NCI-H1092 (cell line): ENCODE data around the gene RHOBTB3.

Source experiments
- DNase-seq: peaks from one replicate; lab custom pipeline; 2025; lab: John Stamatoyannopoulos, UW

Gene RHOBTB3

DNA sequence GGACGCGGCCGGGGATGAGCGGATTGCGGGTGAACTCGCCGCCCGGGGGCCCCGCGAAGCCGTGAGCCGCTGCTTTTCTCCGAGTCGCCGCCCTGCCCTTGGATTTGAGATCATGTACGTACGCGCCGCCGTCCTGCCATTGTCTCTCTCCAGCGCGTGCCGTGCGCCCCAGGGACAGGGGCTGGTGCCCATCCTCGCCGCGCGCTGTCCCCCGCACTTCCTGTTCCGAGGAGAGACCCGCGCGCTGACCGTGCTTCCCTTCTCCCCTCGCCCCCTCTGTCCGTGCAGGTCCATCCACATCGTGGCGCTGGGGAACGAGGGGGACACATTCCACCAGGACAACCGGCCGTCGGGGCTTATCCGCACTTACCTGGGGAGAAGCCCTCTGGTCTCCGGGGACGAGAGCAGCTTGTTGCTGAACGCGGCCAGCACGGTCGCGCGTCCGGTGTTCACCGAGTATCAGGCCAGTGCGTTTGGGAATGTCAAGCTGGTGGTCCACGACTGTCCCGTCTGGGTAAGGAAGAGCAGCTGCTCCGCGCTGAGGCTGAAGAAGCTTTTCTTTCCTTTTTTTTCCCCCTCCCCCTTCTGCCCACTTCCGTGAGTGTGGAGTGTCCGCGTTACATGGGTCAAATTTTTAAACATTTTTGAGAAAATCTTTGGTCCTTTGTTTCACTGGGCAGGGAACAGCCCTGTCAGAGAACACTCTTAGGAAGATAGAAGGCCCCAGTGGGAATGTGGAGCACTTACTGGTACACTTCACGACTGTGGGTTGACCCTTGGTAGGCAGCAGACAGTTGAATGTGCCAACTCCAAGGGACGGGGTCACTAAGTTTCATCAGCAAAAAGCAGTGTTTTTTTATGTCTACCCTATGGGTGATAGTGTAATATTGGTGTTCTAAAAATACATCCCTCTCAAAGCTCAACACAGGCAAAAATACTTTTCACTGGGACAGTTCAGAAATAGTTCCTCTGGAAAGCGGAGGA is 727 bp downstream of the RHOBTB3 start:
- DNase-seq = no peak

DNA sequence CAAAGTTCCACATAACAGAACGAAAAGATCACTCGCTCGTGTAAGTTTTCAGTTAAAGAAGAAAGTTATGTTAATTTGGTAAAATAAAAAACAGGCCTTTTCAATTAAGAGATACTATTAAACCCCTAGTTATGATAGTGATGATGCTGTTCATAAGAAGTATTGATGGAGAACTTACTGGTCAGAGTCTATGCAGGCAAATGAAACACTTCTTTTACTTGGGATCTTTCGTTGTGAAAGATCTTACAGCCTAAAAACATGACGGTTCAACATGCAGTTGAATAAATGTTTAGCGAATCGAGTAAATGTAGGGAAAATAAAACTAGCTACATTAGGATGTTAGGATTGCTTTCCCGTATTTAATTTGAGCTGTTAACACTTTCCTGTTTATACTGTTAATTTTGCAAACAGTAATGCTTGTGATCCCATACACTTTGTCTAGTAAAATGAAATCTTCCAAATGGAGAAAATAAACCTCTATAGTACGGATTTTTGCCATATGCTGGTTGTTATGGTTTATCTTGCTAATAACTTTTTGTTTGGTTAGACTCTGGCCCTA is 2.0 kb downstream of the RHOBTB3 start:
- no peak for DNase-seq

DNA sequence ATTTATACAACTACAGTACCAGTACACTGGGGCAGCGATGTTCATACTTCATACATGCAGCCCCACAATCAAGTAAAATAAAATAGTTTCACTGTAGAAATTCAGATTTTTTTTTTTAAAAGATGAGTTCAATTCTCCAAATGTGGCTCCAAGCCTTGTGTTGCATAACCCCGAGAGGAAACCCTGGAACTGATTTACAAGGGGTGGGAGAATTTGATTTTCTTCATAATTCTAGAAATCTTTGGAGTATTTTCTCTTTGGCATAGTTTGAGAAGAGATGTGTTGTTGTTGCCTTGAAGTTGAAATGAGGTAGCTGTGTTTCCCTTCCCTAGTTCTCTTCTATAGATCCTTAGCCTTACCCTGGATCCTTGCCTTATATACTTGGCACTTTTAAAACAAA is 3.1 kb downstream of the RHOBTB3 start:
- no peak for DNase-seq

DNA sequence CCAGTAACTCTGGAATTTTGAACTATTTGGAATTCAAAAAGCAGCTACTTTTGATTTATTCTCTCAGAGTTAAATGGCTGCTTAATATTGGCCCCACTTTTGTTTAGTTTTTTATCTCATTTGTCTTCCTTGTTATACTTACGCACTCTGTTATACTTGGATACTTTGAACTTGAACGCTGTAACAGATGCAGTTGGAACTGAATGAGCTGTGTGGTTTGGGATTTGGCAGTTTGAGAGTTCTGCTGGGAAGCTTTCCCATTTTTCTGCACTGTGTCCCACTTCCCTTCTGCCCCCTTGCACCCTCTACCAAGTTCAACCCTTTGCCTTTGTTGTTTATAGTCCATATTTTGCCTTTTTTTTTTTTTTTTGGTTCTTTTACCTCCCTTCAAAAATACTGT is 3.8 kb downstream of the RHOBTB3 start:
- no peak for DNase-seq

DNA sequence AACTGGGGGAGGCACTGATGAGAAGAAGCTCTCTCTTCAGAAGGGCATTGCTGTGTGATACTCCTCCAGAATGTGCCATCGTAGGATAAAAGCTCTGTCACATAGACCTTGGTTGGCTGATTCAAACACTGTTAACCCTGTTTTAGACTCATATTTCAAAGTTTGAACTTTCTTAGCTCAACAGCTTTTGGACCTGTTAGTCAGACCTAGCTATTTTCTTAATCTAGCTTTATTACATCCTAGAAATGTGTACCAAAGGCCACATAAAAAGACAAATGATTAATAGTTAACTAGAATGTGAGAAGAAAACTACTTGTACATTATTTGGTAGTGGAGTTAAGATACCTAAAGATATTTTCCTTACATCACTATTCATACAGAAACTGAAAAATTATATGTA is 4.3 kb downstream of the RHOBTB3 start:
- DNase-seq = no peak

DNA sequence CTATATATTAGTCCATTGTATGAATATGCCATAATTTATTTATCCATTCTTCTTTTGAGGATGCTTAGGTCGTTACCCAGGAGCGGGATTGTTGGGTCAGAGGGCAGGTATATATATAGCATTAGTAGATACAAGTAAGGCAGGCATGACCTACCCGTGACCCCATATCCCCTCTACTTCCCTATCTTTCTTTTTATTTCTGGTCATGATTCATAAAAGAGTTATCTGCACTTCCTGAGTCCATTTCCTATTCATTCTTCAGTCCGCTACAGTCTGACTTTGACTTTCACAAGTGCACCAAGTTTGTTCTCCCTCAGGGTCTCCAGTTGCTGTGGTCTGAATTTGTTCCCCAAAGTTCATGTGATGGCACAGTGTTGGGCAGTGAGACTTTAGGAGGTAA is 6.9 kb downstream of the RHOBTB3 start:
- no peak for DNase-seq

DNA sequence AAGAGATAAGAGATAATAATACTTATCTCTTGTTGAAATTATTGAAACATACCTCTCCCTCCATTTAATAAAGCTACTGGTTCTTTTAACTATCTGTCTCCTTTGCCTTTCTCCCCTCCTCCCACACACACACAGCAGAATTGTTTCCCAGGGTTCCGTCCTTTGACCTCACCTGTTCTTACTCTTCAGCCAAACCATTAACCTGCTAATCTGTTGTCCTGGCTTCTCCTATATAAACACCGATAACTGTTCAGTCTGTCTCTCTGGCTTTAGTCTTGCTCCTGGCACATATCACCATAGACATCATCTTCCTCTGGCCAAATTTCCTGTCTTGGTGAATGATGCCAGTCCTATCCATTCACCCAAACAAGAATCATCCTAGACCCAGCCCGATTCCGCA is 7.7 kb downstream of the RHOBTB3 start:
- no peak for DNase-seq

DNA sequence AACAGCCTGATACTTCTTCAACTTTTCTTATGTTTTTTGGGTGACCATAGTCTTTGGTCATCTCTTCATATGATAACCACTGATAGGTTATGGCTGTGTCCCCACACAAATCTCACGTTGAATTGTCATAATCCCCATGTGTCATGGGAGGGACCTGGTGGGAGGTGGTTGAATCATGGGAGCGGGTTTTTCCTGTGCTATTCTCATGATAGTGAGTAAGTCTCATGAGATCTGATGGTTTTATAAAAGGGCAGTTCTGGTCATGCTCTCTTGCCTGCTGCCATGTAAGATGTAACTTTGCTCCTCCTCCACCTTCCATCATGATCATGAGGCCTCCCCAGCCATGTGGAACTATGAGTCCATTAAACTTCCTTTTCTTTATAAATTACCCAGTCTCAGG is 8.7 kb downstream of the RHOBTB3 start:
- no peak for DNase-seq

DNA sequence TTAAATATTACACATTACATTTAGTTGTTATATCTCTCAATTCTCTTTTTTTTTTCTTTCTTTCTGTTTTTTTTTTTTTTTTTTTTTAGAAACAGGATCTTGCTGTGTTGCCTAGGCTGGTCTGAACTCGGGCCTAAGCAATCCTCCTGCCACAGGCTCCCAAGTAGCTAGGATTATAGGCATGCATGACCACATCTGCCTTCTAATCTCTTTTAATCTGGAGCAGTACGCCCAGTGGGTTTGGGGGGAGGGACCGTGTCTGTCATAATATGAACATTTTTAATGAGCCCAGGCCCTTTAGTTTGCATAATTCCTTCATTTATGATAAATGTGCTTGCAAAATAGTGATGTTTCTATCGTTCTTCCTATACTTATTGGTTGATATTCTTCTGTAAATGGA is 10.3 kb downstream of the RHOBTB3 start:
- no peak for DNase-seq

DNA sequence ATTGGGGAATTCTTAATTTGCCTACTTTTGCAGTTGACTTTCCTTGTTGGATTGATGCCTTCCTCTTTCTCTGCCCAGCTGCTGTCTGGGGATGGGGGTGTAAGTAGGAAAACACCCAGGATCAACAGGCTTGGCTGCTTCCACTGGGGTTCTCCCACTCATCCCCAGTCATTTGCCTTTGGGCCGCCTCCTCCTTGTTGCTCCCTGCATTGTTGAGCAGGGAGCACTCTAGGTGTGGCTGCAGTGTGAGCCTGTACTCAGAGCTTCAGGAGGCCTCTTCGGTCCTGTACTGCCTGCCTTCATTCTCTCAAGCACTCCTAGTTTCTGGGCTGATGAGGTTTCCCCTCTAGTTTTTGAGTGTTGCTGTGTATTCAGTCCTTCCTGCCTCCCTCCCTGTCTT is 12.1 kb downstream of the RHOBTB3 start:
- DNase-seq = no peak

DNA sequence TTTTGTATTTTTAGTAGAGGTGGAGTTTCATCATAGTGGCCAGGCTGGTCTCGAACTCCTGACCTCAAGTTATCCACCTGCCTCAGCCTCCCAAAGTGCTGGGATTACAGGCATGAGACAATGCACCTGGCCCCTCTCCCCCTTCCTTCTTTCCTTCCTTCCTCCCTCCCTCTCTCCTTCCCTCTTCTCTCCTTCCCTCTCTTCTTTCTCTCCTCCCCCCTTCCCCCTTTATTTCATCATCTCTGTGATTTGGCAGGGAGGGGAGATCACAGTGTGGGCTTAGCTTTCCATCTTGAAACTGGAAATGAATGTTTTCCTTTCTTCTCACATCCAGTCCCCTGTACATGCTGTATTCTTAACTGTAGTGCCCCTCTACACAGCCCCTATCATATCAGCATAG is 12.7 kb downstream of the RHOBTB3 start:
- DNase-seq = no peak

DNA sequence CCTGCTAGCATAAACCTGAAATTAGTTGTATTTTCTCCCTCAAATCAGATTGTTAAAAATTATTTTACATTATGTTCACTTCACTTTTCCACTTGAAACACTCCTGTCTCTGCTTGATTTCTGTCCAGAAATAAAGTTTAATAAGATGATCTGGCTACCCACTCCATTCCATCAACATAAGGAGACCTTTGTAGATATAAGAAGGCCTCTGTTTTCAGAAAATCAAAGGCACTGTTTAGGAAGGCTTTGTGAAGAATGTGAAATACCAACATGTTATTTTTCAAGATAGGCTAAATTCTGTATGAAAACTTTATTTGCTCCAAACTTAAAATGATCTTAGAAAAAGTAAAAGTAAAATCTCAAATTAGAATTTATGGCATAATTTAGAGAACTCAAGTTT is 15.1 kb downstream of the RHOBTB3 start:
- no peak for DNase-seq

DNA sequence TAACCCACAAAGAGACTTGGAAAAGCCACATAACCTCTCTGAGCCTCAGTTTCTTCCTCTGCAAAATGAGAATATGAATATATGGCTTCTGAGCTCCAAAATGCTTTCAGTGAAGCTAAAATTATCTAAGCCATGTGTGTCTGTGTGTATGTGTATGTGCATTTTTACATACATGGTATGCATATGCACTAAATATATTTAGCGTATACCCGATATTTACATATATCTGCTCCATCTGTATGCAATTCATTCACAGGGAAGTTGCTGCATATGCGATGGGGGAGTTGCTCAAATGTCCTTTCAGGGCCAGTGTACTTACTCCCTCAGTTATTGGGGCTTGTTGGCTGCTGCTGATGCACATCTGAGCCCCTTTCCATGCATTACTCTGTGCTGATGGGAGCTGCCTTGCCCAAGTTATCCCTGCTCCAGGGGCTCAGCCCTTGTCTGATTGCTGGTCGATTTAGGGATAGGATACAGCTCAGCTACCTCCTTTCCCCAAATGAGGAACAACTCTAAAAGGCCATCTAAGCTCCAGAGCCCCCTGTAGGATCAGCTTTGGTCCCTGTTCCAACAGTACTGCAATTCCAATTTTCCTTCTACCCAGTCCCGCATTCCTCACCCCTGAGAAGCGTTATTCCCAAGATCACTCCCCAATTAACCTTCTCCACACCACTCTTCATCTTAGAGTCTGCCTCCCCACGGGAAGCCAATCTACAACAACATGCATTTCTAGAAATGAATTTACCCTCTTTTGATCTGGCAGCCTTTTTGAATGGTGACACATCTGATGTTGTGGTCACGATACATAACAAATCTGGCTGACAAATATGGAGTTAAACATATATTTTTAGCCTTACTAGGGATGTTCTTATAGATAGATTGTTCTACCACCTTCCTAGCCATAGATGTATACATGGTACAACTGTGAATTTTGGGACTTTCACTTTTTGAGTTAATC is 15.9 kb downstream of the RHOBTB3 start:
- no peak for DNase-seq

DNA sequence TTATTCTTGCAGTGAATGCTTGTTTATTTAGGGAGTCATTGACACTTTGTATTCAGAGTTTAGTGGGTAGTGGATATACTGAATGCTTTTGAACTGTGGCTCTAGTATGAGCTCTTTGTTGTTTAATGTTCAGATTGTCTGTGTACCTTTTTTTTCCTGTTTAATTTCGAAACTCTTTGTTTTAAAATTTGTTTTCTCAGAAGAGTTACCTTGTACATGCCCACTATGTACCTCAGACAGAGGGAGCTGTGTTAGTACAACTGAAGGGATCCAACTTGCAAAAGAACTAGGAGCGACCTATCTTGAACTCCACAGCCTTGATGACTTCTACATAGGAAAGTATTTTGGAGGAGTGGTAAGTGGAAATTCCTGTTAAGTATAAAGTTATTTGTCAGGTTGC is 17.0 kb downstream of the RHOBTB3 start:
- no peak for DNase-seq

DNA sequence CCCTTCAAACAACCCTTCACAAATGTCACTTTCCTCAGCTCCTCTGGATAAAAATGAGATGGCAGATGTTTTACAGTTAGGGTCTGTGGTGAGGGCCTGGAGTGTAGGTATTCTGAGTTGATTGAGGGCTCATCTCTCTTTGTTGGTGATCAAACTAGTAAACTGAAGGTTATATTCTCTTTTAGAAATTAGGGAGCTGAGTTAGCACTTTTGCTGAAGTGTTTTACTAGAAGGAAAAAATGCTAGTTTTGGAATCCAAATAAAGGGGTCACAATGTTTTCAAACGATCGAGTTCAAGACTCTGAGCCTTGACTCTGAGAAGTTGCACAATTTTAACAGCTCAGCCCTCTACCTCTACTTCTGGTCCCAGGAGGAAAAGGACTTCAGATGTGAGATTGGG is 23.4 kb downstream of the RHOBTB3 start:
- no peak for DNase-seq

DNA sequence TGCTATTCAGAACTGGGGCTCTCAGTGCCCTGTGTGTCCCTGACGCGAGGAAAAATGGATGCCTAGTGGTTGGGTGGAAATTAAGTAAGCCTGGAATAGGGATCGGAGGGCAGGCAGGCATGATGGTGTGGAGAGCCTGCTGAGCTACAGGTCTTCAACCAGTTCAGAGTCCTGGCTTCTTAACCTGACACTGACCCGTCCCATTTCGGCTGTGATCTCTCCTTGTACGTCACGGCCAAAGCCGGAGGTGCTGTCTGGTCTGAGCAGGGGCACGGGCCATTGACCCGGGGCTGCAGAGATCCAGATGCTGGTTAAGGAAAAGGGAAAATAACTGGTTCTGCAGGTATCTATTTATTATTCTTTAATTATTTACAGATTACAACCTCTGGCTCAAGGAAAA is 27.9 kb downstream of the RHOBTB3 start:
- DNase-seq = no peak

DNA sequence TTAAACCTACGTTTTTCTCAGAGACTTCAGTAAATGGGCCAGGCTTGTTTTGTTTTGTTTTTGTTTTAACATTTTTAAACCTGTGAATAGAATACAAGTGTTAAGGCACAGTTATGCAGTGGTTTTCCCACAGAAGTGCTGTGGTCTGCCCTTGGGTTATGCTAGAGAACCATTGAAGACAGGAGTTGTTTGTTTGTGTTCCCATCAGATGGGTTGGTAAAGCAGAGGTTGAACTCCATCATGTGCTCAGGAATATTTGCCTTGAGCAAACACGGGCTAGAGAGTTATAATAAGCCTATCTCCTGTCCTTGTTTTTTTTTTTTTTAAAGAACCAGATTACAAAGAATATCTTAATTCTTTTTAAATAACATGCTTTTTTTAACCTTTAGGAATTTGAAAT is 28.5 kb downstream of the RHOBTB3 start:
- DNase-seq = no peak

DNA sequence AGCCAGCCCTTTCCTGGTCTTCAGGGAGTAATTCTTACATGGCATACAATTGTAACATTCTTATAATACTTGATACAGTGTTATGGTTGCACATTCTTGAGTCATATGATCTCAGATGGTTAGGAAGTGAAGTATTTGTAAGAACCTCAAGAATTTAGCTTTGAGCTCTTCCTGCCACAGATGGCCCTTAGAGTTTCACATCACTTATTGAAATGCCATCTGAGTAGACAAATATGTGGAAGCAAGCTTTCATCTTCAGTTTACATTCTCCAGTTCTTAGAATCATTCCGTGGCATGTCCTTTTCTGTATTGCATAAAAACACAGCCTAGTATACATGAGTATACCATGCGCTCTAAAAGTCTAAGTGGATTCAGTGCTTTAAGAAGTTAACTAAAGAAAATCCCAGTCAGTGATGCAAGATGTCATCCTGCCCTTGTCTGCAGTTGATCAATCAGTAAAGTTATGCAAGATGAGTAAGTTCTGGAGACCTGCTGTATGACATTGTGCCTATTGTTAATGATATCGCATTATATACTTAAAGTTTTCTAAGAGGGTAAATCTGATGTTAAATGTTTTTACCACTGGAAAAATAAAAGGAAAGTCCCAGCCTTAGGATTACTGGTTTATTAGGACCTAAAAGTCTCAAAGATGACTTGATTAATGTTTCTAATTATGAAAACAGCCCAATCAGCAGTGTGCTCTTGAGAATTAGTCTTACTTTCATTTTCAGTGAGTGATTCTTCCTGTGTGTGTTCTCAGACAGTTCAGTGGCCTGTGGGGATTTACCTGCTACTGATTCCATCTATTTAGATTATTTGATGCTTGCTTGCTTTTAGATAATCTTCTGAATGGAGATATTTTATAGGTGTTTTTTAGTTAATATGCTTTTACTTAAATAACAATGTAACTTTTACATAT is 29.4 kb downstream of the RHOBTB3 start:
- DNase-seq = no peak

DNA sequence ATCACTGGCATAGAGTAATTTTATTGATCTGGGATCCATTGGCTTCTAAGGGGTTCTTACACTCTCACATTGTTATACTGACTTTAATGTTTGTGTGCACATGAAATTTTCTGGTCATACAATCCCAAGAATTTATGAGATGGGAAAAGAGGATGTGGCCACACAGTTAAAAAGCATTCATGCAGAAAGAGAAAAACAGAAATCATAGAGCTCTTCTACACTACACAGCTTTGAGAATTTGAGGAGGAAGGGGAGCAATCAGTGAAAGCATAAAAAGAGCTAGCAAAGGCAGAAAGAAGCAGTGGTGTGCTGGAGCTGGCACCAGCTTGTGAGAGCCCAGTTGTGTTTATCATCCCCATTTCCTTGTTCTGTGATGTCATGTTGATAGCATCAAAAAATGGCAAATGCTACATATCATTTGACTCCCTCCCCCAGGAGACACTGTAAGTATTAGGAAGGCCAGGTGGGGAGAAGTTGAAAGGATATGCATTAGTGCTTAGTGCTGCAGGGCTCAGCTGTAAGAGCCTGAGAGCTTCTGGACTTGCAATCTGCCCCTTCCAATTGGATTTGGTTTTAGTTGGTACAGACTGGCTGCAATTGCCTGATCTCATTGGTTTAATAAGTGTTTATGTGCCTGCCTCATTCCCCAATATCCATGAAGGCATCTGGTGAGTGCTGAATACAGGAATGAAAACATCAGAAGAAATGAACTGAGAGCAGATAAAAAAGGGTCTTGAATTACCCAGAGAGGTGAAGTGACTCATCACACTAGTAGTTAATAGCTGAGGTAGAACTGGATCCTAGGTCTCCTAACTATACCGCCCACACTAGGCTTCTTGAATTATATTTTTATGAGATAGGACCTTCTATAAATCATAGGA is 30.9 kb downstream of the RHOBTB3 start:
- DNase-seq = no peak

DNA sequence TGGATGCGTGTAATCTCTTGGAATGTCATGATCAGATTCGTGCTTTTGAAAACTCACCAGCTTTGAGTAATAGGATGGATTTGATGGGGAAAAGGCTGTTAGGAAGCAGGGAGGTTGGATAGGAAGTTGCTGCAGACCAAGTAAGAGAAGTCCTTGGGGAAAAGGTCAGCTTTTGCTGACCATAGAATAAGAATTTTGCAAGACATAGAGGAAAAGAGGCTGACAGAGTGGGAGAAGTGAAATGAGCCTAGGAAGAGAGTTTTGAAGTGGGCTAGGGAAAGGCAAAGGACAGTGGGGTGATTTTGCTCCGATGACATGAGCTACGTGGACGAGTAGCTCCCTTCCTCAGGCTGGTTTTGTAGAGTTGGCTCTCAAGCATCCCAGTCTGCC is 31.5 kb downstream of the RHOBTB3 start:
- no peak for DNase-seq

DNA sequence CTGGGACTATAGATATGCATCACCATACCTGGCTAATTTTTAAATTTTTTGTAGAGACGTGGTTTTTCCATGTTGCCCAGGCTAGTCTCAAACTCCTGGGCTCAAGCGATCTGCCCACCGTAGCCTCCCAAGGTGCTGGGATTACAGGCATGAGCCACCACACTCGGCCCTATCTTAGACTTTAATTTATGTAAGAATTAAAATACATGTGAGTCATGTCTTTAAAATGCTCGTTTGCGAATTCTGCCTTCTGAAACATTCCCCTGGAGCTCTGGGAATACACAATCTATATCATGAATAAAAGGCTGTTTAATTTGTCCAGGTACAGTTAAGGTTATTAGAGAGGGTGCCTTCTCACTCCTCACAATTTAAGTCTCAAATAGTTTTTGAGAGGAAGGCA is 32.8 kb downstream of the RHOBTB3 start:
- DNase-seq = no peak
